NCI-H1436 (cell line): ENCODE data around the gene TMED8.
"Not testable (repeated sequence)": the region's sequence is repeated elsewhere in the genome, so short reads cannot be mapped to it uniquely, and the experiment has no call there.

Experiments used
- DNase-seq: peaks from one replicate; lab custom pipeline; 2025; lab: John Stamatoyannopoulos, UW

Gene TMED8

GRCh38 chr14:77322250-77322902 is 54.5 kb downstream of the TMED8 start:
- no peak for DNase-seq

- peak; percentile 91 for DNase-seq
These were observed 56.5 kb downstream of the TMED8 start, which contains the start of gene POMT2 for GRCh38 chr14:77320238-77320935. Gene POMT2 (minus strand): TSS chr14:77320883. CDS start chr14:77320681, 202 bp downstream.

- DNase-seq = no peak
These were observed 57.5 kb downstream of the TMED8 start for GRCh38 chr14:77319422-77319821.

DNA sequence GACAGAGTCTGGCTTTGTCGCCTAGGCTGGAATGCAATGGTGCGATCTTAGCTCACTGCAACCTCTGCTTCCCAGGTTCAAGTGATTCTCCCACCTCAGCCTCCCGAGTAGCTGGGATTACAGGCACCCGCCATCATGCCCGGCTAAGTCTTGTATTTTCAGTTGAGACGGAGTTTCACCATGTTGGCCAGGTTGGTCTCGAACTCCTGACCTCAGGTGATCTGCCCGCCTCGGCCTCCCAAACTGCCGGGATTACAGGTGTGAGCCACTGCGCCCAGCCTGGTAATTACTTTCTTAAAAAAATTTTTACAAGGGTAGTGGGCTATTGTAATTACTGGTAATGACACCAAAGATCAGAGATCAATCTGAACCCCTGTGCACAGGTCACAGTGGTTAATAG is 58.1 kb downstream of the TMED8 start:
- DNase-seq = not testable (repeated sequence)

GRCh38 chr14:77318006-77318553 is 58.8 kb downstream of the TMED8 start:
- no peak for DNase-seq

DNA sequence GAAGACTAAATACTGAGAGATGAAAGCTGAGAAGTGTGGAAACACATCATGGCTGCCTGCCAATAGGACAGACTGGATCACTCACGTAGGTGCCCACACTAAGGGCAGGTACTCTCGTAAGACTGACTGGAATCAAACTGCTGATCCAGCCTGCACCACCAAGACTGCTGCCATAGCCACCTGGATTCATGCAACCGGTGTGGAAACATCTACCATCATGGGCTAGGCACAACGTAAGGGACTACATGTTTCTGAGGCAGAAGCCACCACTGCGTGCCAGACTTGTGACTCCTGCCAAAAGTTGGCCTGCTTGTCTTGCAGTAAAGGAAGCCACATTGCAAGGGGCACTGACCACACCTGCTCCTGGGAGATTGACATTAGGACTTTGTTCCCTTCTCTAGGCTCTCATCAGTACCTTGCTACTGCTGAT is 60.0 kb downstream of the TMED8 start:
- no peak for DNase-seq

- no peak for DNase-seq
These were observed 60.7 kb downstream of the TMED8 start for GRCh38 chr14:77316195-77316505.

GRCh38 chr14:77314539-77315457 is 62.1 kb downstream of the TMED8 start:
- DNase-seq = no peak

DNA sequence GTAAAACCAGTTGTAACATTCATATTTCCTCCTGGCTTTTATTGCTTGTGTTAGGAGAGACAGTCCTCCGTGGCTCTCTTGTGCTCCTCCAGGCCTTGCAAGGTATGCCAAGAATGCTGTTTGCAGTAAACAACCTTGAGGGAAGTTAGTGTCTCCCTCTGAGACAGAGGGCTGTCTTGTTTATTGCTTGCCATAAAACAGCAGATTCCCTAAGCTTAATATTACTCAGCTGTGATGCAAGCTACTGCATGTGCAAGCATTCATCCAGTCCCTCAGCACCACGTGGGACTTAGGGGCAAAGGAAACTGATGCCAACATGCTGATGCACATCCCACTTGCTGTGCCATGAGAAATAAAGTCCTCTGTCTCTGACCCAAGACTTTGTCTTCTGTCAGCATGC is 62.9 kb downstream of the TMED8 start:
- no peak for DNase-seq

GRCh38 chr14:77313371-77313770 is 63.5 kb downstream of the TMED8 start:
- no peak for DNase-seq

- DNase-seq = no peak
These were observed 65.7 kb downstream of the TMED8 start for GRCh38 chr14:77311217-77311616.

- DNase-seq = no peak
These were observed 66.9 kb downstream of the TMED8 start for GRCh38 chr14:77310026-77310425.

GRCh38 chr14:77309131-77309530 is 67.8 kb downstream of the TMED8 start:
- no peak for DNase-seq

GRCh38 chr14:77306851-77307496 is 69.9 kb downstream of the TMED8 start:
- DNase-seq = no peak

DNA sequence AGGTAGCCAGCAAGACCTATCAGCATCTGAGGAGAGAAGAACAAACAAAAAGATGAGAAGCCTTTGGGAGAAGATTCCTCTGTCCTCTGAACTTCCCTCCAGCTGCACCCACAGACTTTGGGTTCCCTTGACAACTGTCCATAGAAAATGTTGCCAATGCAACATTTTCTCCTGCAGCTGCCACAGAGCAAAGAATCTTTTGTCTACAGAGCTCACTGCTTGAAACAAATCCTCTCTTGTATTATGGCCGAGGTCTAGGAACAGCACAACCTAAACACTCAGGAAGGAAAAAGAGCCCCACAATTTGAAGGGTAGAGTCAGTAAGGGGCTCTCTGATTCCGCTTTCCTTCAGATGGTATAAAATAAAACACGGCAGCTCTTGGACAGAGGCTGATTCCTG is 70.5 kb downstream of the TMED8 start:
- DNase-seq = no peak

- DNase-seq = no peak
These were observed 71.2 kb downstream of the TMED8 start for GRCh38 chr14:77305696-77306095.

- no peak for DNase-seq
These were observed 73.3 kb downstream of the TMED8 start for GRCh38 chr14:77303417-77304156.

DNA sequence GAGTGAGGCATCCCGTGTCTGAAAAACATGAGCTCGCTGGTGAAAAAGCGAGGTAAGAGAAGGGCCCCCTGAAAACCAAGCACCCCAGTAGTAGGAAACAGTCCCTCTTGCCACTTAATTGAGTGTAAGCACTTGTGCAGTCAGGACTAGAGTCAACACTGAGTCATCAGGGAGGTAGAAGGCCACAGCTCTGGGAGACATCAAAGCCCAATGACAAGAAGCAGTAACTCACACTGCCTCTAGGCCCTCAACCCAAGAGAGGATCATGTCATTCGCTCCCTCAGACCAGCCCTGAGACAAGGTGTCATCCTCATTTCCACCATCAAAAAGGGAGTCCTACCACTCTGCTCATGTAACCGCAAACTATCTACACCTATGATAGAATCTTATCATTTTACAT is 74.0 kb downstream of the TMED8 start:
- no peak for DNase-seq

DNA sequence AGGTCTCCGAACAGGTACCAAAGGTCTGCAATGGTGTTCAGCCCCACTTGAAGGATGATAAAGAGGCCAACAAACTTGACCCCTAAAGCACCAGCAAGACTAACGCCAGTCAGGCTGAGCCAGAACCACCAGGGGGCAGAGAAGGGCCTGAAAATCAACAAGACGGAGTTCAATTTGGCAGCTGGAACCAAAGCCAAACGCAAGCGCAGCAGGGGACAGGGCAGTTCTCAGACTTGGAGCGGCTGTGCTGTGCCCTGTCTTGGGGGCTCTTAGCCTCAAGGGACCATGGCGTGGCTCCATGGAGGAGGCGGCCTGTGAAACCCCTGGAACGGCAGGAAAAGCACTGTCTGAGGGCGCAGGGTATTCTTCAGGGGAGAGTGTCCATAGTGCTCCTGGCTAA is 75.8 kb downstream of the TMED8 start:
- peak; percentile 19 for DNase-seq

GRCh38 chr14:77299771-77300170 is 77.1 kb downstream of the TMED8 start:
- DNase-seq = no peak

DNA sequence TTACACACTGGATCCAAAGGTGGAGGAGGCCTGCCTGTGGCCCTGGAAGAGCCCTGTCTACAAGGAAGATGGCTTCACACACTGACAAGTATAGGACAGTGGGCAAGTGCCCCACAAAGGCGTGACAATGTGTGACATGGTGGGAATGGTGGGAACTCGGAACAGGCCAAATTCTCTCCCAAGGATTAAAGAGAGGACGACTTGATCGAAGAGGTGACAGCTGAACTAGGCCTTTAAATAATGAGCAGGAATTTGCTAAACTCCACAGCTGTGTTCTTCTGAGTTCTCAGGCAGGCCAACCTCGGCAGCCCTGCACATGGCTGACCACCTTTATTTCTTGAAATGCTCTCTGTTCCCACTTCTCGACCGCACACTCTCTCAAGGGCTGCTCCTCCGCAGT is 80.0 kb downstream of the TMED8 start:
- DNase-seq = no peak
